ENCODE measurements around the gene SLC9A9. TPM values are rescaled to one million over a fixed set of nuclear protein-coding genes. Genes with fewer than 3 reads are reported as not detected.

SLC9A9 gene
- total RNA-seq, 1 experiment from 2014 or later = 1.5 TPM

GRCh38 chr3:143511174-143511879 is 336.9 kb downstream of the SLC9A9 start:
- Mint-ChIP-seq H3K9me3 (ENCODE audit: low read depth, unreplicated experiment) (no peaks in the 10 kb centered on the region), H3K27ac (ENCODE audit: unreplicated experiment) (peak overlapping the region; percentile 37), H3K4me3 (ENCODE audit: low read depth, unreplicated experiment) (no peak overlapping the region), H3K36me3 (ENCODE audit: insufficient read depth, unreplicated experiment) (no peaks in the 10 kb centered on the region), H3K27me3 (ENCODE audit: unreplicated experiment) (no peaks in the 10 kb centered on the region), H3K4me1 (ENCODE audit: low read depth, unreplicated experiment) (peaks cover 26% of the 10 kb centered on the region)
- DNase-seq = peak; percentile 8
- CTCF ChIA-PET = interaction anchor here (0.7 kb wide), 1 partner anchor 13 kb away, joined by 3 read pairs; no protein-coding TSS in a partner anchor
- intact Hi-C loops (cut with micrococcal nuclease; ENCODE audit: unreplicated experiment) = no loop called here
- no TSS peak for BruUV-seq (replicated peaks)
- TF ChIP-seq, protein P1, sequence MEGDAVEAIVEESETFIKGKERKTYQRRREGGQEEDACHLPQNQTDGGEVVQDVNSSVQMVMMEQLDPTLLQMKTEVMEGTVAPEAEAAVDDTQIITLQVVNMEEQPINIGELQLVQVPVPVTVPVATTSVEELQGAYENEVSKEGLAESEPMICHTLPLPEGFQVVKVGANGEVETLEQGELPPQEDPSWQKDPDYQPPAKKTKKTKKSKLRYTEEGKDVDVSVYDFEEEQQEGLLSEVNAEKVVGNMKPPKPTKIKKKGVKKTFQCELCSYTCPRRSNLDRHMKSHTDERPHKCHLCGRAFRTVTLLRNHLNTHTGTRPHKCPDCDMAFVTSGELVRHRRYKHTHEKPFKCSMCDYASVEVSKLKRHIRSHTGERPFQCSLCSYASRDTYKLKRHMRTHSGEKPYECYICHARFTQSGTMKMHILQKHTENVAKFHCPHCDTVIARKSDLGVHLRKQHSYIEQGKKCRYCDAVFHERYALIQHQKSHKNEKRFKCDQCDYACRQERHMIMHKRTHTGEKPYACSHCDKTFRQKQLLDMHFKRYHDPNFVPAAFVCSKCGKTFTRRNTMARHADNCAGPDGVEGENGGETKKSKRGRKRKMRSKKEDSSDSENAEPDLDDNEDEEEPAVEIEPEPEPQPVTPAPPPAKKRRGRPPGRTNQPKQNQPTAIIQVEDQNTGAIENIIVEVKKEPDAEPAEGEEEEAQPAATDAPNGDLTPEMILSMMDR (IDR thresholded peaks at IDR 0.05; ENCODE audit: unreplicated experiment) = no peak

DNA sequence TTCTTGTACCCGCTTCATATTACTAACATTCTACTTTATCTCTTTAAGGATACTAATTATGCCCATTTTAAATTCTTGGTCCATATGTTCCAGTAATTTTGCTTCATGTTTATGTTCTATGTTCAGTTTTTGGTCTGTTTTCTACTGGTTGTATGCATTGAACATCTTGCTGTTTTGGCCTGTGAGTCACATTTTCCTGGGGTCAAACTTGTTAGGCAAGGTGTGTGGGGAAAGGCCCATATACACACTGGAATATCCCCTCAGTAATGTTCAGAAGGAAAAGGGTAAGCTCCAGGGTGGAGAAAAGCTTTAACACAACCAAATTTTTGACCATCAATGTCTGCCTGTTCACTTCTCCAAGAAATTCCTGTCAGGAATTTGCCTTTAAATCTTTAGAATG is 337.7 kb downstream of the SLC9A9 start:
- CTCF ChIA-PET = interaction anchor here (0.7 kb wide), 1 partner anchor 14 kb away, joined by 3 read pairs; no protein-coding TSS in a partner anchor
- H3K27me3 Mint-ChIP-seq (ENCODE audit: unreplicated experiment) = no peaks in the 10 kb centered on the region
- peak overlapping the region; percentile 37 for H3K27ac Mint-ChIP-seq (ENCODE audit: unreplicated experiment)
- no peak overlapping the region for H3K4me3 Mint-ChIP-seq (ENCODE audit: low read depth, unreplicated experiment)
- intact Hi-C loops (cut with micrococcal nuclease; ENCODE audit: unreplicated experiment) = no loop called here
- no peaks in the 10 kb centered on the region for H3K9me3 Mint-ChIP-seq (ENCODE audit: low read depth, unreplicated experiment)
- BruUV-seq (replicated peaks) = no TSS peak
- DNase-seq = peak; percentile 26
- H3K36me3 Mint-ChIP-seq (ENCODE audit: insufficient read depth, unreplicated experiment) = no peaks in the 10 kb centered on the region
- TF ChIP-seq, protein P1 (IDR thresholded peaks at IDR 0.05; ENCODE audit: unreplicated experiment) = no peak
- peaks cover 26% of the 10 kb centered on the region for H3K4me1 Mint-ChIP-seq (ENCODE audit: low read depth, unreplicated experiment)

GRCh38 chr3:143507735-143508580 is 340.3 kb downstream of the SLC9A9 start:
- DNase-seq = no peak
- H3K4me3 Mint-ChIP-seq (ENCODE audit: low read depth, unreplicated experiment) = no peak overlapping the region

DNA sequence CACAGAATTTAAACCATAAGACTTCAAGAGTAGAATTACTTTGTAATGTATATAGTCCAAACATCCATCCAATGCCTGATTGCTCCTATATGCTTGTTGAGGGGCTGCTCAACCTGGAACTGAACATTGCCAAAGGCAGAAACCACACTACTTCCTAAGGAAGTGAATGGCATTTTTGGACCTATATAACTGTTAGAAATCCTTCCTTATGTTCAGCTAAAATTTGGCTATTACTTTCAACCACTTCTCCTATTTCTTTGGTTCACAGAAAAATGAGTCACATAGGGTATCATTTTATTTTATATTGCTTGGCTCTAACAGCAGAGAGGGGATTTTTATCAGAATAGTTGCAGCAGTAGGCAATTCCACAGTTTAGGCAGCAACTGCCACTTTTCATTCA is 342.1 kb downstream of the SLC9A9 start:
- Mint-ChIP-seq H3K9me3 (ENCODE audit: low read depth, unreplicated experiment) (no peaks in the 10 kb centered on the region), H3K4me3 (ENCODE audit: low read depth, unreplicated experiment) (no peak overlapping the region), H3K27me3 (ENCODE audit: unreplicated experiment) (no peaks in the 10 kb centered on the region), H3K27ac (ENCODE audit: unreplicated experiment) (no peak overlapping the region), H3K4me1 (ENCODE audit: low read depth, unreplicated experiment) (peaks cover 21% of the 10 kb centered on the region), H3K36me3 (ENCODE audit: insufficient read depth, unreplicated experiment) (no peaks in the 10 kb centered on the region)
- intact Hi-C loops (cut with micrococcal nuclease; ENCODE audit: unreplicated experiment) = no loop called here
- TF ChIP-seq, protein P1 (IDR thresholded peaks at IDR 0.05; ENCODE audit: unreplicated experiment) = no peak
- no peak for DNase-seq
- CTCF ChIA-PET = interaction anchor here (0.5 kb wide), 1 partner anchor 93 kb away, joined by 3 read pairs; no protein-coding TSS in a partner anchor
- no TSS peak for BruUV-seq (replicated peaks)

More at GRCh38 chr3:143507735-143508580, 340.3 kb downstream of the SLC9A9 start:
- no peaks in the 10 kb centered on the region for H3K9me3 Mint-ChIP-seq (ENCODE audit: low read depth, unreplicated experiment)
- CTCF ChIA-PET = interaction anchor here (1.4 kb wide), 1 partner anchor 27 kb away, joined by 4 read pairs; no protein-coding TSS in a partner anchor
- H3K4me1 Mint-ChIP-seq (ENCODE audit: low read depth, unreplicated experiment) = peaks cover 26% of the 10 kb centered on the region
- intact Hi-C loops (cut with micrococcal nuclease; ENCODE audit: unreplicated experiment) = no loop called here
- TF ChIP-seq, protein P1 (IDR thresholded peaks at IDR 0.05; ENCODE audit: unreplicated experiment) = no peak
- no TSS peak for BruUV-seq (replicated peaks)
- H3K36me3 Mint-ChIP-seq (ENCODE audit: insufficient read depth, unreplicated experiment) = no peaks in the 10 kb centered on the region
- H3K27ac Mint-ChIP-seq (ENCODE audit: unreplicated experiment) = no peak overlapping the region
- H3K27me3 Mint-ChIP-seq (ENCODE audit: unreplicated experiment) = no peaks in the 10 kb centered on the region

Measured in Calu3 (cell line).